ENCODE measurements around the gene TRNP1.

The TRNP1 gene

GRCh38 chr1:27026621-27027574, 33.4 kb downstream of the TRNP1 start:
- no peak for DNase-seq (ENCODE audit: low spot score)

DNA sequence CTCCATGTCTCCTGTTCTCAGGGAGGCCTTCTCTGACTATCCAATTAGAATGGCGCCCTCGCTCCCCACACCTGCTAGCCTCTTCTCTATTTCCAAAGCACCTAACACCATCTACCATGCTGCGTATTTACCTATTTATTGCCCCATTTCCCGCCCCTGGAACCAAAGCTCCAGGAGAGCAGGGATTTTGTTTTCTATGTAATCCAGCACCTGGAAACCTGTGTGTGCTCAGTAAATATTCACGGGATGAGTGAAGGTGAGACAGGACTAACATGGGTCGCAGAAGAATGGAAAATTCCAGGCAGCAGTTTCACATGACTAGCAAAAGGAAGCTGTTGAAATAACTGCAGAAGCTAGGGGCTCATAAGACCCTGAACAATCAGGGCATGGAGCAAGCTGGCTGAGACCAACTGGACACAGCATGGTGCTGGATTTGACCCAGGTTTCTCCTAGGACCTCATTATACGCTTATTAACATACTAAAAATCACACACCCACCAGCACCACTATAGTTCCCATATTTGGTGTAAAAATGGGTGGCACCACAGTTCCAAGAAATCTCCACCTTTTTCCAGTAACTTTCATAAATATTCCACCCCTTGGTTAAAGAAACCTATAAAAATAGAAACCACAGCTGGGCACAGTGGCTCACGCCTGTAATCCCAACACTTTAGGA, 34.2 kb downstream of the TRNP1 start:
- DNase-seq (ENCODE audit: low spot score), result no peak

DNA sequence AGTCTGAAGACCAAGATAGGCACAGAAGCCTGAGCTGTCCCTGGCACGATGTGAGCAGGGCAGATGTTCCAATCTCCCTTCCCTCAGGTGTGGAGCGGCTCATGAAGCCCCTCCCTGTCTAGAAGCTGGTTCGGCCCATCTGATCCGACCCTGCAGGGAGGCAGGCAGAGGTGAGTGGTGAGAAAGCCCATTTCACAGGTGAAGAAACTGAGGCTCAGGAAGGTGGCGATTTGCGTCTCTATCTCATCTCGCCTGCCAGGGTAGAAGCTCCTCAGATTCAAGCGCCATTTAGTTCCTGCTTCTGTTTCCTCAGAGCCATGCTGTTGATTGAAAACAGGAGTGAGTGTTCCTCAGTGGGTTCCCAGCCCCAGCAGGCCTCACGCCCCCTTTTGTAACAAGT, 36.0 kb downstream of the TRNP1 start:
- no peak for DNase-seq (ENCODE audit: low spot score)

- DNase-seq (ENCODE audit: low spot score), result no peak
Observed at GRCh38 chr1:27031235-27032118, 38.0 kb downstream of the TRNP1 start.

- DNase-seq (ENCODE audit: low spot score), result no peak
Observed at GRCh38 chr1:27032119-27032461, 38.6 kb downstream of the TRNP1 start.

GRCh38 chr1:27033043-27033746, 39.7 kb downstream of the TRNP1 start:
- DNase-seq (ENCODE audit: low spot score), result no peak

GRCh38 chr1:27035344-27035743, 41.9 kb downstream of the TRNP1 start:
- DNase-seq (ENCODE audit: low spot score), result no peak

DNA sequence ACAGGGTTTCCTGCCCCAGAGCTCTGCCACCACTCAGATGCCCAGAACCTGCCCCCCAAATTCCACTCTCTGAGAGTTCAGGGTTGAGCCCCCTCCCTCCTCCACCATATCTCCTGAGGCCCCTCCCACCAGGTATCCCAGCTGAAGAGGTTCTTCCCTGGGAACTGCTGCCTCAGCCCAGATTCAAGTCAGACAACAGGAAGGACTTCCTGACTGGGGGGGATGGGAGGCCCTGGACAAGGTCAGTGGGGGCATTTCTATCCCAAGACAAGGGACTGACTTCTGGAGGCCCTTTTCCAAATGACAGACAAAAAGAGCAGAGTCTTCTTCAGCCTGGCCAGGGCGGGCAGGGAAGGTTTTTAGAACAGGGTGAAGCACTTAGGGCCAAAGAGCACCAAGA, 43.2 kb downstream of the TRNP1 start:
- DNase-seq (ENCODE audit: low spot score), result no peak

DNA sequence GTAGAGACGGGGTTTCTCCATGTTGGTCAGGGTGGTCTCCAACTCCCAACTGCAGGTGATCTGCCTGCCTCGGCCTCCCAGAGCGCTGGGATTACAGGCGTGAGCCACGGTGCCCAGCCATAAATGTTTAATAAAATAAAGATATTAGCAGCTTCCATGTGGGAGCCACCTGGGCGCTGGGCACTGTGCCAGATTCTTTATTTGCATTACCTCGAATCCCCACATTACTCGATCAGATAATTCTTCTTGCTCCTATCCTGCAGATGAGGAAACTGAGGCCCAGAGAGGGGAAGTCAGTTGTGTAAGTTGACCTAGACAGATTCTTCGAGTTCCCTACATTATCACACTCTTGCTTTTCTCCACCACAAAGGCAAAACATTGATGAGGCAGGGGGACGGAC, 44.0 kb downstream of the TRNP1 start:
- no peak for DNase-seq (ENCODE audit: low spot score)

- DNase-seq (ENCODE audit: low spot score), result no peak
Observed at GRCh38 chr1:27038020-27038419, 44.5 kb downstream of the TRNP1 start.

DNA sequence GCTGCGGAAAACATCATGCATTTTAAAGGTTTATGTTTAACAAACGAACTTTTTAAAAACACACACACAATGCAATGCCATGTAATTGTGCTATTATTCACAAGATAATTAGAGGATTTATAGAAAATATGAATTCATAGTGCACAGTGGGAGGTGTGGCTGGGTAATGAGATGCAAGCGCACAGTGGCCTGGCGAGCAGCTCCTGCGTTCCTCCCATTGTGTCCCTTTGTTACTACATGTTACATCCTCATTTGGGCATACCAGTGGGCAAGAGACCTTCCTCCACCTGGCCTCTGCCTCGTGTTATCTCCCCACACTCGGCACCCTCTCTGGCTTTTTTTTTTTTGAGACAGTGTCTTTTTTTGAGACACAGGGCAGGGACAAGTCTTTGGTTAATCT, 49.2 kb downstream of the TRNP1 start:
- no peak for DNase-seq (ENCODE audit: low spot score)

DNA sequence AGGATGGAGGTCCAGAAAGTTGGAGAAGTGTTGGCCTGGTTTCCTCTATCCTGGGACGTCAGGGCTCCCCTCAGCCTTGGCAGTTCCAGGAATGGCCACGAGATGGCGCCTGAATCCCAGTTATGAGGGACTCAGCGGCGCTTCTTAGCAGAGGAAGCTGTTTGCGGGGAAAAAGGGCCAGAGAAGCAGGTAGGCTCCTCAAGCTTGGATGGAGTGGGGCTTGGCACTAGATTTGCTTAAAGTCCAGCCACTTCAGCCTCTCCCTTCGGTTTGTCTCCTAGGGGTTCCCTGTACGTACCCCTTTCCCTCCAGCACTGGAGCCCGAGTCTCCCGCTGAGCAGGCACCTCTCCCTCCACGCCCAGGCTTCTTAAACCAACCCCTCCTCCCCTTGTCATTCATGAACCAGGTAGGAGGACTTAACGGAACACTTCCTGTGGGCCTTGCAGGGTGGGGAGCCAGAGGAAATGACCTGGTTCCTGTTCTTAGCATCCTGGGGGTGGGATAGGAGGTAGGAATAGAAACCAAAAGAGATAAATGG, 51.2 kb downstream of the TRNP1 start:
- peak; percentile 89 for DNase-seq (ENCODE audit: low spot score)

GRCh38 chr1:27045973-27046558, 52.6 kb downstream of the TRNP1 start:
- peak; percentile 69 for DNase-seq (ENCODE audit: low spot score)

DNA sequence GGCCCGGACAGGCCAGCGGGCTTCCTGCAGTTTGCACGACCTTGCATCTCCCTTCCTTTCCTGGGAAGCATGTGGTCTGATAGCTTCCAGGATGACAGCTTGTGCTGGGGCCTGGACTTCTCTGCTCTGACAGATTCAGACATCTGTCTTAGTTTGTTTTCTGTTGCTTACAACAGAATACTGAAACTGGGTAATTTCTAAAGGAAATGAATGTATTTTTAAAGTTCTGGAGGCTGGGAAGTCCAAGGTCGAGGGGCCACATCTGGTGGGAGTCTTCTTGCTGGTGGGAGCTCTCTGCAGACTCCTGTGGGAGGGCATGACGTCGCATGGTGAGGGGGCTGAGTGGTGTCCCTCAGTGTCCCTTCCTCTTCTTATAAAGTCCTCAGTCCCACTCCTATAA, 54.4 kb downstream of the TRNP1 start:
- no peak for DNase-seq (ENCODE audit: low spot score)

GRCh38 chr1:27049100-27049499, 55.6 kb downstream of the TRNP1 start:
- DNase-seq (ENCODE audit: low spot score), result no peak

DNA sequence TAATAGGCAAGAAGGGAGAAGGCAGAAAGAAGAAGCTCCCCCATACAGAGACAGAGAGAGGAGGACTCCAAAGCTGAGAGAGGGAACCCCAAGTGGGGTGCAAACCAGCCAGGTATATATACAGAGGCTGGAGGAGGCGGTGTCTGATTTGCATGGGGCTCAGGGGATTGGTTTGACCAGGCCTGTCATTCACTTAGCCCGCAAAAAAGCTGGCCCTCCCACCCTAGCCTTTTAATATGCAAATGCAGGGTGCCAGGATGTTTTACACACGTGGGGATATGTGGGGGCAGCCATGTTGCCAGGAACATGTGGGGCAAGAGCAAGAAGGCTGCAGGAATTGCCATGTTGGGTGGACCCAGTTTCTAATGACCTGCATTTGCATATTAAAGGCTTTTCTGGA, 56.1 kb downstream of the TRNP1 start:
- DNase-seq (ENCODE audit: low spot score), result no peak

Data from CD4-positive, alpha-beta T cell treated with Interleukin-2 at 100 ng/mL for 4 hours (primary cell).